ENCODE measurements around the gene RHEBL1. TPM values are rescaled to one million over a fixed set of nuclear protein-coding genes. Genes with fewer than 3 reads are reported as not detected.

RHEBL1 gene
- total RNA-seq, 1 donor from 2014 or later = not detected

DNA sequence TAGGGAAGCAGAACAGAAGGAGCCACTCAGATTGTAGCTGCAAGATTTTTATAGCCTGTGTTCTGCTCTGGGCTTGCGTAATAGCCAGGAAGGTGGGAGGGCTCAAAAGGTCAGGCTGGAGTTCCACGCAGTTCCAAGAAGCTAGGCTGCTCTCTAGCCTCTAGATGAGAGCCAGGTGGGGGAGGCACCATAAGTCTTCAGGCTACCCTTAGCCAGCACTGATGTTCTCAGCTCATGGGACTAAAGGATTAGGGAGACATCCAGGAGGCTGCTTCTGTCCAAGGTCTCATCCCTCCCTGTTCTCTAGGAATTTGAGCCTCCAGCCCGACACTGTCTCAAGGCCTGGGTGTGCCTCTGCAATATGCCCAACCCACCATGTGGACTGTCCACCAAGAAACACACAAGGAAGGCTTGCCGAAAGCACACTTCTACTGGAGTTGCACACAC is 39.2 kb upstream of the RHEBL1 start:
- intact Hi-C loops (cut with DNase I) = loop anchor here (5.0 kb wide), 1 partner anchor 92 kb away; the partner anchor contains the start of gene PRKAG1
- peaks cover 16 to 20% of the 10 kb centered on the region in 2 donors for H3K36me3 ChIP-seq
- peak in 1 of 2 donors; percentile 83 for DNase-seq (ENCODE audit: low spot score in 2 of 2)
- peak overlapping the region; percentile 69 to 73 for H3K4me3 ChIP-seq
- H3K27me3 ChIP-seq = no peaks in the 10 kb centered on the region
- peak overlapping the region; percentile 93 to 95 for H3K27ac ChIP-seq
- H3K4me1 ChIP-seq = peaks cover 19 to 39% of the 10 kb centered on the region in 2 donors
- TF ChIP-seq, protein P1, sequence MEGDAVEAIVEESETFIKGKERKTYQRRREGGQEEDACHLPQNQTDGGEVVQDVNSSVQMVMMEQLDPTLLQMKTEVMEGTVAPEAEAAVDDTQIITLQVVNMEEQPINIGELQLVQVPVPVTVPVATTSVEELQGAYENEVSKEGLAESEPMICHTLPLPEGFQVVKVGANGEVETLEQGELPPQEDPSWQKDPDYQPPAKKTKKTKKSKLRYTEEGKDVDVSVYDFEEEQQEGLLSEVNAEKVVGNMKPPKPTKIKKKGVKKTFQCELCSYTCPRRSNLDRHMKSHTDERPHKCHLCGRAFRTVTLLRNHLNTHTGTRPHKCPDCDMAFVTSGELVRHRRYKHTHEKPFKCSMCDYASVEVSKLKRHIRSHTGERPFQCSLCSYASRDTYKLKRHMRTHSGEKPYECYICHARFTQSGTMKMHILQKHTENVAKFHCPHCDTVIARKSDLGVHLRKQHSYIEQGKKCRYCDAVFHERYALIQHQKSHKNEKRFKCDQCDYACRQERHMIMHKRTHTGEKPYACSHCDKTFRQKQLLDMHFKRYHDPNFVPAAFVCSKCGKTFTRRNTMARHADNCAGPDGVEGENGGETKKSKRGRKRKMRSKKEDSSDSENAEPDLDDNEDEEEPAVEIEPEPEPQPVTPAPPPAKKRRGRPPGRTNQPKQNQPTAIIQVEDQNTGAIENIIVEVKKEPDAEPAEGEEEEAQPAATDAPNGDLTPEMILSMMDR (IDR thresholded peaks at IDR 0.05) = no peak
- H3K9me3 ChIP-seq = no peaks in the 10 kb centered on the region

DNA sequence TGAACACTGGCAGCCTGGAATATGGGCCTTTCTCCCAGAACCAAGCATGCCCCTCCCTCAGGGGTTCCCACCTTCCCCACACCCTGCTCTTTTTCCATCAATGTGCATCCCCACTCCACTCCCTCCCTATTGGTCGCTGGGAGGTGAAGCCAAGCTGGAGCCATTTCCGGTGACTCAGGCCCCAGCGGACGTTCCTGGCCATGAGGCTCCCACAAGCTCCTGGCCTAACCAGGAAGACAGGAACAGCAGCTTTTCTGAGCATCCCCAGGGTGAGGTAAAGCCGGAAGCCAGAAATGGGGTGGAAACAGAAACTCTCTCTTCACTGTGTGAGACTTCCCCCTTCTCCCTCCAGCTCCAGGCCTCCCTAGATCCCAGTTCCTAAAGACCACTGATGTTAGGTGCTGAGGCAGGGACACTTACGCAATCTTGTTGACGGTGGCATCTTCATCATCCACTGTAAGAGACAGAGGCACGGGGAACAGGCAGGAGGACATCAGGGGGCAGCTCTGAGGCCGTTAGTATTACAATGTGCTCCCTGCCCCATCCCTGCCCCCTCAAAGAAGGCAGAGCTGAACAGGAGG is 35.8 kb upstream of the RHEBL1 start:
- H3K27ac ChIP-seq = no peak overlapping the region
- no peaks in the 10 kb centered on the region for H3K9me3 ChIP-seq
- H3K4me1 ChIP-seq = peaks cover 19 to 34% of the 10 kb centered on the region in 2 donors
- no peaks in the 10 kb centered on the region for H3K27me3 ChIP-seq
- TF ChIP-seq, protein P1 (IDR thresholded peaks at IDR 0.05) = no peak
- H3K4me3 ChIP-seq = no peak overlapping the region
- no peak for DNase-seq (ENCODE audit: low spot score in 2 of 2)
- intact Hi-C loops (cut with DNase I) = loop anchor here (5.0 kb wide), 1 partner anchor 88 kb away; the partner anchor contains the start of gene PRKAG1
- H3K36me3 ChIP-seq = peaks cover 50 to 54% of the 10 kb centered on the region in 2 donors

DNA sequence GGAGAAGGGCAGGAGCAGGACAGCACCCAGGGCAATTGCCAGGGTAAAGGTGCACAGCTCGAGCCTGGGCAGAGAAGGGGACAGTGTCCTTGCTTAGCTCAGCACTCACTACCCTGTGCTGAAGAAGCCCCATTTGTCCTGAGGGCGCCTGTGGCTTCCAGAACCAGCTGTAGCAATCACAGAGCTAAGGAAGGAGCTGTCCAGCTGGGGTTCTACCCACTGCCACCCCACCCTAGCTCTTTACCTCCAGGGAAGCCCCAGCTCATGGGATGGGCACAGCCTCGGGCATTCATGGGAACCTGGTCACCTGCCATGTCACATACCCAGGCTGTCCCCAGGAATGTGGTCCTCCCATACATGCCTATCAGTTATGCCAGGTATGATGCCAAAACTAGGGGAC is 35.0 kb upstream of the RHEBL1 start:
- Histone ChIP-seq H3K27ac (no peak overlapping the region), H3K4me3 (no peak overlapping the region), H3K27me3 (no peaks in the 10 kb centered on the region), H3K9me3 (no peaks in the 10 kb centered on the region), H3K4me1 (peaks cover 19 to 34% of the 10 kb centered on the region in 2 donors), H3K36me3 (peaks cover 58 to 61% of the 10 kb centered on the region in 2 donors)
- no peak for DNase-seq (ENCODE audit: low spot score in 2 of 2)
- TF ChIP-seq, protein P1 (IDR thresholded peaks at IDR 0.05) = no peak
- intact Hi-C loops (cut with DNase I) = loop anchor here (5.0 kb wide), 1 partner anchor 88 kb away; the partner anchor contains the start of gene PRKAG1

DNA sequence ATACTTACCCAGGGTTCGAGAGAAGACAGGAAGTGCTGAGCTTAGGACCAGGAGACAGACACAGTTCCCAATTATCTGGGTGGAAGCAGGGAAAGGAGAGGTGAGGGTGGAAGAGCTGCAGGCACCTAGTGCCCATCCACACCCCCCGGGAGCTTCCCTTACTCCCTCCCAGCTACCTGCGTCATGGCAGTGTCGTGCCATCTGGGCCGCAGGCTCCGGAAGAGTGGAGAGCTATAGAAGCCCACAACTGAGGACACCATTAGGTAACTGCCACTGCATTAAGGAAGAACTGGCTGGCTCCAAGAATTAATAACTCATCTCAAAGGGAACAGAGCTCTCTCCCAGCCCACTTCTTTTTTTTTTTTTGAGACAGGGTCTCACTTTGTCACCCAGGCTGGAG is 30.6 kb upstream of the RHEBL1 start:
- peaks cover 87 to 90% of the 10 kb centered on the region in 2 donors for H3K36me3 ChIP-seq
- intact Hi-C loops (cut with DNase I) = no loop called here

DNA sequence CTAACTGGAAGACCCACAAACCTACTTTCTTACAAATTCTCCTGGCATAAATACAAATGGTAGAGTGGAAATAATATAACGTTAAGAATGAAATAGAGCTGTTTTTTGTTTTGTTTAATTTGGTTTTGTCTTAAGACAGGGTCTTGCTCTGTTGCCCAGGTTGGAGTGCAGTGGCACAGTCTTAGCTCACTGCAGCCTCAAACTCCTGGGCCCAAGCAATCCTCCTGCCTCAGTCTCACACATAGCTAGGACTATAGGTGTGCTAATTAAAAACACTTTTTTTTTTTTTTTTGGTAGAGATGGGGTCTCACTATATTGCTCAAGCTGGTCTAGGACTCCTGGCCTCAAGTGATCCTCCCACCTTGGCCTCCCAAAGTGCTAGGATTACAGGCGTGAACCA is 28.9 kb upstream of the RHEBL1 start:
- Histone ChIP-seq H3K4me1 (peaks cover 4 to 9% of the 10 kb centered on the region in 2 donors), H3K4me3 (no peak overlapping the region), H3K36me3 (peaks cover 73 to 74% of the 10 kb centered on the region in 2 donors), H3K9me3 (no peaks in the 10 kb centered on the region), H3K27me3 (peaks cover 4% of the 10 kb centered on the region), H3K27ac (no peak overlapping the region)
- TF ChIP-seq, protein P1 (IDR thresholded peaks at IDR 0.05) = no peak
- intact Hi-C loops (cut with DNase I) = no loop called here
- no peak for DNase-seq (ENCODE audit: low spot score in 2 of 2)

More for the DNA sequence above, 30.6 kb upstream of the RHEBL1 start:
- DNase-seq (ENCODE audit: low spot score in 2 of 2) = no peak
- Histone ChIP-seq H3K27me3 (no peaks in the 10 kb centered on the region), H3K4me1 (peaks cover 0 to 5% of the 10 kb centered on the region in 2 donors), H3K9me3 (no peaks in the 10 kb centered on the region), H3K4me3 (no peak overlapping the region), H3K27ac (no peak overlapping the region)
- TF ChIP-seq, protein P1 (IDR thresholded peaks at IDR 0.05) = no peak
